Measurements from ENCODE around the gene BRSK2.
"Not testable (repeated sequence)": the region's sequence is repeated elsewhere in the genome, so short reads cannot be mapped to it uniquely, and the experiment has no call there.

Gene BRSK2

DNA sequence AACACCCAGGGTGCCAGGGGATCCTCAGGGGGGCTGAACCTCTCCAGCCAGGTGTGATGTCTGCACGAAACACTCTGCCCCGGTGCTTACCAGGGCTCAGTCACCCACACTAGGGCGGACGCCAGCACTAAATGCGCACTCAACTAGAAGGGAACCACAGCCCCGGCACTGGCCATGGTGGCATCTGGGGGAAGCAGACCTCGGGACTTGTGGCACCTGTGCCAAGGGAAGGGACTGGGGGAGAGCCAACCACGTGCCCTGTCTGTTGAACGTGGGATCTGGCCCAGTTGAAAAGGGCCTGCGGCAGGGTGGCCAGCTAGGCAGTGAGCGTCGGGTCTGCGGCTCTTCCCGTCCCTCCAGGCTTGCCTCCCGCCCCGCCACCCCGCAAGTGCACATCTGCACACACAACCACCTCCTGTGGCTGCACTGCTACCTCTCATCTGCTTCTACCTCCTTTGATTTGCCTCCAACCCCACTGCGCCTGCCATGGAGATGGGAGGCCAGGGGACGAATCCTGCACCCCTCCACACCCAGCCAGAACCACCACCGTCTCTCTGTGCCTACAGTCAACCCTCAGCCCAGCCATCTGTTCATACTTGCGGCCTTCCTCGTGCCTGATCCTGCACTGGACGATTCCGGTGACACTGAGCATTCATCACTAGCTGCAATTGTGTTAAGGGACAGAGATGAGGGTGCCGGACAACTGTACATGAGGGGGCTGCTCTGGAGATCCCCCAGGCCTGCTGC lies 111.9 kb downstream of the BRSK2 start:
- no peak for DNase-seq (ENCODE audit: low read depth)

DNA sequence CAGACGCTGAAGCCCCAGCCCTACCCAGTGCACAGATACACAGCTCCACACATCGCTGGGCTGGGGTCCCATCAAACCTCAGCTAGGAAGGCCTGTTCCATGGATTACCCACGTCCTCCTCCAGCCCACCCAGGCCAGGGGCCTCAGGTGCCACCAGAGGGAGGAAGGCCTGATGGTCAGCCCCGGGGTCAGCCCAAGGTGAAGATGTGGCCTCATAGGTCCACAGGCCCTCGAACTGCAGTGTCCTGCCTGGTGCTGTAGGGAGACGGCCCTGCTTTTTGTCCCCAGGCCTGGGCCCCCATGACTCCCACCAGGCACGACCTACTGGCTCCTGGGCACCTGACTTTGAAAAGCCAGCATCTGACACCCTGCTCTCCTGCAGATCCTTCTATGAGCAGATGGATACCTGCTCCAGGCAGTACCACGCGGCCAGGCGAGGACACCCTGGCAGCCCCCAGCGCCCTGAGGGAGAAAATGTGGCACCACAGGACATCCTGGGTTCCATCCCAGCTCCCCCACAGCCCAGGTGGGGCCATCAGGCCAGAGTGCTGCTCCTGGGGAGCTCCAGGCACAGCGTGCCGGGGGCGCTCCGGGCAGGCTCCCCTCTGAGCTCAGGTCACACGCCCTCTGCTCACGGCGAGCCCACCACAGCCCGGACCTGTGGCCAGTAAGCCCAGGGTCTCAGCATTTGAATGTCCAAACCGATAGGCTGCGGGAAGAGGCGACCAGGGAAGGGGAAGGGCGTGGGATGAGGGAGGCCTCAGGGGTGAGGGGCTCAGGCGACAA lies 112.6 kb downstream of the BRSK2 start:
- no peak for DNase-seq (ENCODE audit: low read depth)

GRCh38 chr11:1502954-1503707 lies 113.4 kb downstream of the BRSK2 start:
- no peak for DNase-seq (ENCODE audit: low read depth)

- no peak for DNase-seq (ENCODE audit: low read depth)
Observed at GRCh38 chr11:1503708-1504104, 114.0 kb downstream of the BRSK2 start.

DNA sequence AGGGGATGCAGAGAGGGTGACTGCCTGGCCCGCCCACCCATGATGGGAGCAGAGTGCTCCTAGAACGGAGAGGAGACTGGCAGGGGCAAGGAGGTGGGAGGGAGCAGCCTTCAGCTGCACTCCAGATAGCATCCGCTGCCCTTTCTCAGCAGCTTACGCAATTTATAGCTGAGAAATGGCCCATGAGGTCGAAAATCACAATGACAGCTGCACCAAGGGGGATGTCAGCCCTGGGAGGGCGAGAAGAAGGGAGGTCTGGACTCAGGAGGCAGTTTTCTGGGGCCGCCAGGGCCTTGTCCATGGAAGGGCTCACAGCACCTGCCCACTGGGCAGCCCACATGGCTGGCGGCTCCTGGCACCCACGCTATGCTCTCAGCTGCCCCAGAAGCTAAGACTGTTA lies 114.4 kb downstream of the BRSK2 start:
- no peak for DNase-seq (ENCODE audit: low read depth)

DNA sequence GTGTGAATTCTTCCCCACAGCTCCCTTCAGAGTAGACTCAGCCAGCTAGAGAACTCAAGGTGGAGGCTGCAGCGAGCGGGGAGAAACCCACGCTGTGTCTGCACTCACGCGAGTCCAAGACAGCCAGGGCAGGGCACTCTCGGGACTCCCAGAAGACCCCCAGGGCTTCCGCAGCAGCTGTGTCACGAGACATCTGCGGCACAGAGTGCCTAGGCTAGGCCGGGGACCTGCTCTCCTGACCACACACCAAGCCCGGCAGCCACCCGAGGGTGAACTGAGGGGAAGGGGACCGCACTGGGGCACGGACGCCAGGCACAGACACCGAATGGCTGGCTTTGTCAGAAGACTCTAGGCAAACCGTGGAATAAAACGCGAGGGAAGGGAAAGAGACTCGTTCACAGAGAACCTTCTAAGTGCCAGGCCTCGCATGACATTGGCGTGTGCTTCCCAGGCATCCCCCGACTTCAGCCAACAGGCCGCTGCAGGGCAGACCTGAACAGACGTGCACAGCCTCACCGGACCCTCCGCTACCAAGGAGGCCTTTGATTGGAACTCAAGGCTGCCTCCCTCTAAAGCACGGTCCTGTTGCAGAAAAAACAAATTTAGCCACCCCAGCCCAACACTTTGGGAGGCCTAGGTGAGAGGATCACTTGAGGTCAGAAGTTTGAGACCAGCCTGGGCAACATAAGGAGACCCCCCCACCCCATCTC lies 115.0 kb downstream of the BRSK2 start:
- DNase-seq (ENCODE audit: low read depth) = no peak

DNA sequence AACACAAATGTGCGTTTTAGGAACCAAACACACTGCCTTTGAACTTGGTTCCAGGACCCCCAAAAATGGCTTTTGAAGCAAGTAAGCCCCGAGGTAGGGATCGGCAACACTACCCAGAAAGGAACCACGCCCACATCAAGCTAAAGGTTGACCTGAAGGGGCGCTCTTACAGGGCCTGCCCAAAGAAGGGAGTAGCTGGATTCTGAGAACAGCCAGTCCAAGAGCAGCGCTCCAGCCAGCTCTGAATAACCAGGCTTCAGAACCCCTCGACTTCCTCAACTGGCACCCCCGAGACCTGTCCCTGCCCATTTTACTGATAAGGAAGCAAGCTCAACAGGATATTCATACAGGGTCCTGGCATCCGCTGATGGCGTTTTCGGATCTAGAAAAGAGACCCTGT lies 115.7 kb downstream of the BRSK2 start:
- DNase-seq (ENCODE audit: low read depth) = no peak

- no peak for DNase-seq (ENCODE audit: low read depth)
Observed at GRCh38 chr11:1506981-1507380, 117.2 kb downstream of the BRSK2 start.

DNA sequence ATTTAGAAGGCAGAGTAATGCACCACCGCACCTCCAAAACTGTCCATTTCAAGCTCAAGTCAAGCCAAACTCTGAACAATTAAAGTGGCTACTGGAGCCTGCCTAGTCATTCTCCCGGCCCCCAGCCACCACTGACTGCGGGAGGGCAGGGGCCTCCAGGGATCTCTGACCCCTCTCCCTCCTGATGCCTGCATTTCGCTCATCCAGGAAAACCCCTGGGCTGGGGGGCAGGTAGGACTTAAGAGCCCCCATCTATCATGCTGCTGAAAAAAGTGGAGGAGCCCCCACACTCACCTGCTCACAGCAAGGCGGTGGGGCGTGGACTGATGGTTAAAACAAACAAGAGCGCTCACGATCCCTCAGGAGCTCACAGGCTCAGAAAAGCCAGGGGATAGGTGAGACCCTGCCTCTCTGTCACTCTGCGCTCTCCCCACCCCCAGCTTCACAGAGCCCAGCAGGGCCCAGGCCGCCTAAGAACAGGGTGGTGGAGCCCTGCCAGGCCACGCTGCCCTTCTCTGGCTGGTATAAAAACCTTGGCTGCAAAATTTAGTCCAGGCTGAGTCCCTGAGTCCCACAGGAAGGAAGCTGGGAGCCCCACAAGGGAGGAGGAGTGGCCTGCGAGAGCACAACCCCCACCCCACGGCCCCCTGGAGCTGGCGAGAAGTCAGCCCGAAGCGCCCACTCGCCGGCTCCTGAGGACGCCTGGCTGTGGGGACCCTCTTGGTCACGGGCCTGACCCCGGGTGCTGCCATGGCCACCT lies 117.8 kb downstream of the BRSK2 start:
- DNase-seq (ENCODE audit: low read depth) = no peak

- no peak for DNase-seq (ENCODE audit: low read depth)
Observed at GRCh38 chr11:1508491-1508891, 118.8 kb downstream of the BRSK2 start.

DNA sequence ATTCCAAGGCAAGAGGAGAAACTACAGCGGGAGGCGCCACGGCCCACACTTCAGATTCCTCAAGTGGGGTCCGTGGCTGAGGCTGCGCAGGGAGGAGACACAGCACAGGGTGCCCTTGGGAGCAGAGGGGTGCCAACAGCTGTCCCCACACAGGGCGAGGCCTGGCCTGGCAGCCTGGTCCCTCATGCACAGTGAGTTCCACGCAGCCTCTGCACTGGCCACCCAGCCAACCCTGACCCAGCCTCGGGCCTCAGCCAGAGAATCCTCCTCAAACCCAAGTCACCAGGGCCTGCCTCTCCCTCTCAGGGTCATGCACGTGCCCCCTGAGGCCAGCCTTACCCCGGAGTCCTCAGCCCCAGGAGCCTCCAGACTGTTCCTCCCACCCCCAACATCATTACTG lies 119.3 kb downstream of the BRSK2 start:
- DNase-seq (ENCODE audit: low read depth) = no peak

GRCh38 chr11:1509626-1510255 lies 120.0 kb downstream of the BRSK2 start:
- DNase-seq (ENCODE audit: low read depth) = no peak

- not testable (repeated sequence) for DNase-seq (ENCODE audit: low read depth)
Observed at GRCh38 chr11:1510351-1510750, 120.6 kb downstream of the BRSK2 start.

DNA sequence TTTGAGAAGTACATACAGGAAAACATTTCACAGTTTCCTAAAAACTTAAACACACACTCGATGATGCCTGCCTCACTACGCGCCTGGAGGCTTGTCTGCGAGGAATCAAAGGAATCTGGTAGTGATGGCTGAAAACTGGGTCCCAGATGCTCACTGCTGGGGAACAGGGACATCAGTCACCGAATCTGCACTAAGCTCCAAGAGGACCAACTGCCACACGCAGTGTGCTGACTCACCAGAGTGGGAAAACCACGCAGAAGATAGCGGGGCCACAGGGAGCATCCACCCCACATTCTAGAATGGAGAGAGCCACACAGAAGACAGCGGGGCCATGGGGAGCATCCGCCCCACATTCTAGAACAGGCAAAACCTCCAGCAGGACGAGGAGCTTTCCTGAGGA lies 121.2 kb downstream of the BRSK2 start:
- DNase-seq (ENCODE audit: low read depth) = no peak

DNA sequence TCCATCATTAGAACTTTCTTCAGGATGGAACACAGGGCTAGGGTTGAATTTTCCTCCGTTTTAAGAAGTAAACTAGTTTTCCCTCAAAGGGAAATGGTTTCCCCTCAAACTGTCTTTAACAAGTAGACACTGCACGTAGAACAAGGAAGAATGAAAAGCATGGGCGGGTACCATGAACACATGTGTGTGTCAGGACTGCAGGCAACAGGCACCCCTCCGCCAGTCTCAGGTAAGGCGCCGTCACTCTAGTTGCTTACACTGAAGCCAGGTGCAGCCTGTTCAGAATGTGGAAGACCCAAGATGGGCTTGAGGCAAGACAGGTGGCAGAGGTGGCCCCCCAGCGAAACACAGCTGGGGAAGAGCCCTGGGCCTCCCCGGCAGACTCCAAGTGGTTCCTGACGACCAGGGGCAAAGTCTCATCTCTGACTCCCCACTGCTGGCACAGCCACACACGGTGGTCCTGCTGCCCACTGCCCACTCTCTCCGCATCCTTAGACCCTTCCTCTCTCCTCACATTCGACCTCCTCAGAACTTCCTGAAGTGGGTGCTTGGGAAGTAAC lies 122.3 kb downstream of the BRSK2 start:
- no peak for DNase-seq (ENCODE audit: low read depth)
